ENCODE measurements around the gene LRRC27. TPM values are rescaled to one million over a fixed set of nuclear protein-coding genes. Genes with fewer than 3 reads are reported as not detected.

The LRRC27 gene
- total and polyA plus RNA-seq, 2 donors (not counting 1 experiment from before 2014, with no cell fraction given): 4.1 to 11.7 TPM

DNA sequence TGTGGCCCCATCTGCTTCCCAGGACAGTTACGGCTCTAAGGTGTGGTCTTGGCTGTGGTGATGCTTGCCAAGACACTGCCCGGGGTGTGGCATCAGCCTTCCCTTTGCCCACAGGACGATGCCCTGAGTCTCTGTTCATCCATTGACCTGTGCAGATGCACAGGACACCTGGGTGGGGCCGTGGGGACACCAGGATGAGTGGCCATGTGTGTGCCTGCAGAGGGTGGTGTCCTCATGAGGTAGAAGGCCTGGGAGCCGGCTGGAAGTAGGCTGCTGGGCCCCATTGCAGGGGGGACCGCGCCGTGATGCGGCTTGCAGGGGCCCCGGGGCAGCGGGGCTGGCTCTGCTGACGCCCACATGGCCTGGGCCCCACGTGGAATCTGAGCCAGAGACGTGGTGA, 42.6 kb downstream of the LRRC27 start:
- no peak for DNase-seq (ENCODE audit: low read depth in 2 of 2)
- H3K27ac ChIP-seq (ENCODE audit: insufficient read depth, low read length): no peak overlapping the region
- H3K27me3 ChIP-seq (ENCODE audit: control insufficient read depth, insufficient read depth, low read length): no peaks in the 10 kb centered on the region
- H3K9me3 ChIP-seq (ENCODE audit: control insufficient read depth, insufficient read depth, low read depth, low read length): no peaks in the 10 kb centered on the region
- H2AFZ ChIP-seq (ENCODE audit: low read length): no peak overlapping the region
- no peak overlapping the region for H3K4me2 ChIP-seq (ENCODE audit: extremely low read depth, insufficient read depth, low read length)
- H3K79me2 ChIP-seq (ENCODE audit: control insufficient read depth, insufficient read depth, low read length): no peaks in the 10 kb centered on the region
- H3K9ac ChIP-seq (ENCODE audit: insufficient read depth, low read length): no peak overlapping the region
- H3K36me3 ChIP-seq (ENCODE audit: control insufficient read depth, insufficient read depth, low read length): no peaks in the 10 kb centered on the region
- H3K4me3 ChIP-seq (replicated peaks in 1 of 4; ENCODE audit: control extremely low read depth in 1 of 4, insufficient read depth in 1 of 4, low read depth in 3 of 4, low read length in 4 of 4): no peak overlapping the region
- TF ChIP-seq, protein P1, sequence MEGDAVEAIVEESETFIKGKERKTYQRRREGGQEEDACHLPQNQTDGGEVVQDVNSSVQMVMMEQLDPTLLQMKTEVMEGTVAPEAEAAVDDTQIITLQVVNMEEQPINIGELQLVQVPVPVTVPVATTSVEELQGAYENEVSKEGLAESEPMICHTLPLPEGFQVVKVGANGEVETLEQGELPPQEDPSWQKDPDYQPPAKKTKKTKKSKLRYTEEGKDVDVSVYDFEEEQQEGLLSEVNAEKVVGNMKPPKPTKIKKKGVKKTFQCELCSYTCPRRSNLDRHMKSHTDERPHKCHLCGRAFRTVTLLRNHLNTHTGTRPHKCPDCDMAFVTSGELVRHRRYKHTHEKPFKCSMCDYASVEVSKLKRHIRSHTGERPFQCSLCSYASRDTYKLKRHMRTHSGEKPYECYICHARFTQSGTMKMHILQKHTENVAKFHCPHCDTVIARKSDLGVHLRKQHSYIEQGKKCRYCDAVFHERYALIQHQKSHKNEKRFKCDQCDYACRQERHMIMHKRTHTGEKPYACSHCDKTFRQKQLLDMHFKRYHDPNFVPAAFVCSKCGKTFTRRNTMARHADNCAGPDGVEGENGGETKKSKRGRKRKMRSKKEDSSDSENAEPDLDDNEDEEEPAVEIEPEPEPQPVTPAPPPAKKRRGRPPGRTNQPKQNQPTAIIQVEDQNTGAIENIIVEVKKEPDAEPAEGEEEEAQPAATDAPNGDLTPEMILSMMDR (conservative IDR thresholded peaks at IDR 0.05 in 1 of 2, IDR thresholded peaks at IDR 0.05 in 1 of 2; ENCODE audit: low read depth in 1 of 2, low read length in 2 of 2): no peak
- no peak for TF ChIP-seq EZH2 (IDR thresholded peaks at IDR 0.05; ENCODE audit: low read length, missing control alignments)
- H3K4me1 ChIP-seq (ENCODE audit: control insufficient read depth, extremely low read depth, insufficient read depth, low read length): no peaks in the 10 kb centered on the region
- no peaks in the 10 kb centered on the region for H4K20me1 ChIP-seq (ENCODE audit: control insufficient read depth, extremely low read depth, insufficient read depth, low read length)

DNA sequence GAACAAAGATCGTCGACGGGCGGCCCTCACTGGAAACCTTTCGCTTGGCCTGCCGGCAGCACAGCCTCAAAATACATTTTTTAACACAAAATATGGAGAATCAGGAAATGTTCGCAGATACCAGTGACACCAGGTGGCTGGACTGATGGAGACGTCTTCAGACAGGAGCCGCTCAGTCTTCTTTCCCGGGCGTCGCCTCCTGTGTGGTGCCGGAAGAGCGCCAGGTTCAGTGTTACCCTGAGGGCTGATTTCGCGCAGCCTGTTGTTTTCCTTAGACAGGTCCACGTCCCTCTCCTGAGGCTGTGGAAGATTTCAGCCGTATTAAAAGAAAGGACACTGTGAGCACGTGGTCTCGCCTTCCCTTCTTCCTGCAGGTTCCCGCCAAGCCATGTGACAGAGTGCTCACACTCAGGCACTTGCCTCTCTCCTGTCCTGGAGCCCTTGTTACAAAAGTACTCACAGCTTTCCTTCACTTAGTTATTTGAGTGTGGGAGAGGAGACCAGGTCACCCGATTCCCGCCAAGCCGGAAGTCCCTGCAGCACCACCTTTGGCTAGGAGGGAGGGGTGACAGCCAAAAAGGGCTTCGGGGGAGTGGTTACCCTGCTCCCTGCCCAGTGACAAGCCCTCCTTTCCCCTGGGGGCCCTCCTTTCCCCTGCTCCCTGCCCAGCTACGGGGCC, 43.3 kb downstream of the LRRC27 start:
- TF ChIP-seq EZH2 (IDR thresholded peaks at IDR 0.05; ENCODE audit: low read length, missing control alignments): no peak
- TF ChIP-seq, protein P1 (conservative IDR thresholded peaks at IDR 0.05 in 1 of 2, IDR thresholded peaks at IDR 0.05 in 1 of 2; ENCODE audit: low read depth in 1 of 2, low read length in 2 of 2): no peak
- Histone ChIP-seq H3K9ac (ENCODE audit: insufficient read depth, low read length) (no peak overlapping the region), H3K79me2 (ENCODE audit: control insufficient read depth, insufficient read depth, low read length) (no peaks in the 10 kb centered on the region), H3K27me3 (ENCODE audit: control insufficient read depth, insufficient read depth, low read length) (no peaks in the 10 kb centered on the region), H3K4me1 (ENCODE audit: control insufficient read depth, extremely low read depth, insufficient read depth, low read length) (no peaks in the 10 kb centered on the region), H3K4me2 (ENCODE audit: extremely low read depth, insufficient read depth, low read length) (no peak overlapping the region), H3K36me3 (ENCODE audit: control insufficient read depth, insufficient read depth, low read length) (no peaks in the 10 kb centered on the region), H2AFZ (ENCODE audit: low read length) (no peak overlapping the region), H3K4me3 (replicated peaks in 1 of 4; ENCODE audit: control extremely low read depth in 1 of 4, insufficient read depth in 1 of 4, low read depth in 3 of 4, low read length in 4 of 4) (no peak overlapping the region), H4K20me1 (ENCODE audit: control insufficient read depth, extremely low read depth, insufficient read depth, low read length) (no peaks in the 10 kb centered on the region), H3K9me3 (ENCODE audit: control insufficient read depth, insufficient read depth, low read depth, low read length) (no peaks in the 10 kb centered on the region), H3K27ac (ENCODE audit: insufficient read depth, low read length) (no peak overlapping the region)
- no peak for DNase-seq (ENCODE audit: low read depth in 2 of 2)

DNA sequence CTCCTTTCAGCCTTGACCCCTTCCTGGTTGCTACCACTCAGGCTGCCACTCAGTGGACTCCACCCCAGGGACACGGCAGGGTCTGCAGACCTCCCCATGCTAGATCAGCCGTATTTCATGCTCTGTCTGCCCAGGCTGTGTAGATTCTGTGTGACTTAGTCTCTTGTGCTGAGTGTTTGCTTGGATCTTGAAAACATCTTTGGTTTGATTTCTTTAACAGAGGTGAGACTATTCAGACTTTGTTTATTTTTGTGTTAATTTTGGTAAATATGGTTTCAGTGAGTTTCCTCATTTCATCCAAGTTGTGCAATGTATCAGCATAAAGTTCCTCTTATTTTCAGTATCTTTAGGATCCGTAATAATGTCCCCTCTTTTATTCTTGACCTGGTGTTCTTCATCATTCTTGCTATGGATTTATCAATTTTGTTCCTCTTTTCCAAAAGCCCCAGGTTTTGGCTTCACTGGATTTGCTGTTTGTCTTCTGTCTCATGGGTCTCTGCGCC, 43.9 kb downstream of the LRRC27 start:
- no peak for TF ChIP-seq EZH2 (IDR thresholded peaks at IDR 0.05; ENCODE audit: low read length, missing control alignments)
- TF ChIP-seq, protein P1 (conservative IDR thresholded peaks at IDR 0.05 in 1 of 2, IDR thresholded peaks at IDR 0.05 in 1 of 2; ENCODE audit: low read depth in 1 of 2, low read length in 2 of 2): no peak
- Histone ChIP-seq H2AFZ (ENCODE audit: low read length) (no peak overlapping the region), H3K4me1 (ENCODE audit: control insufficient read depth, extremely low read depth, insufficient read depth, low read length) (no peaks in the 10 kb centered on the region), H3K27ac (ENCODE audit: insufficient read depth, low read length) (no peak overlapping the region), H3K9ac (ENCODE audit: insufficient read depth, low read length) (no peak overlapping the region), H3K79me2 (ENCODE audit: control insufficient read depth, insufficient read depth, low read length) (no peaks in the 10 kb centered on the region), H4K20me1 (ENCODE audit: control insufficient read depth, extremely low read depth, insufficient read depth, low read length) (no peaks in the 10 kb centered on the region), H3K4me3 (replicated peaks in 1 of 4; ENCODE audit: control extremely low read depth in 1 of 4, insufficient read depth in 1 of 4, low read depth in 3 of 4, low read length in 4 of 4) (no peak overlapping the region), H3K36me3 (ENCODE audit: control insufficient read depth, insufficient read depth, low read length) (no peaks in the 10 kb centered on the region), H3K27me3 (ENCODE audit: control insufficient read depth, insufficient read depth, low read length) (no peaks in the 10 kb centered on the region), H3K4me2 (ENCODE audit: extremely low read depth, insufficient read depth, low read length) (no peak overlapping the region), H3K9me3 (ENCODE audit: control insufficient read depth, insufficient read depth, low read depth, low read length) (no peaks in the 10 kb centered on the region)
- DNase-seq (ENCODE audit: low read depth in 2 of 2): no peak
